AG09319 (cell line): ENCODE data around the gene CPA5.

Experiments
- DNase-seq: peaks from one replicate; pipeline ENCODE4 v3.0.0-alpha.2; 2010; ENCODE audit warnings: low read depth; ENCODE audit errors: extremely low read depth
- TF ChIP-seq, protein P1 (sequence below): IDR thresholded peaks from 2 replicates; pipeline ENCODE4 v1.5.1; 2011; ENCODE audit warnings: low read depth, mild to moderate bottlenecking, inconsistent platforms, low read length, moderate library complexity

CPA5 gene

DNA sequence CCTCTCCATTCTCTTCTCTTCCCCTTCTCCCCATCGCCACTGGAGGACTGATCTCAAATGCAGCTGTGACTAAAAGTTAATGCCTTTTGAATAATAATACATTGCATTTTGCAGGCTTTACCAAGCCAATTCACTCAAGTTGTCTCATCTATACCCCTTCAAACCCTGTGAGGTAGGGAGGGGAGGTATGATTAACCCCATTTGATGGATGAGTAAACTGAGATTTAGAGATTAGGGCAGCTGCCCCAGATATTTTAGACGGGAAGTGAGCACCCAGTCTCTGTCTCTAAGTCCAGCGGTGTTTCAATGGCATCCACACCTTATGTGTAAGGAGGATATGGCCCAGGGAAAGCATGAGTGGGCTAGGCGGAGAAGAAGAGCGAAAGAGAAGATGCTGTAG, 1.1 kb downstream of the CPA5 start:
- TF ChIP-seq, protein P1, sequence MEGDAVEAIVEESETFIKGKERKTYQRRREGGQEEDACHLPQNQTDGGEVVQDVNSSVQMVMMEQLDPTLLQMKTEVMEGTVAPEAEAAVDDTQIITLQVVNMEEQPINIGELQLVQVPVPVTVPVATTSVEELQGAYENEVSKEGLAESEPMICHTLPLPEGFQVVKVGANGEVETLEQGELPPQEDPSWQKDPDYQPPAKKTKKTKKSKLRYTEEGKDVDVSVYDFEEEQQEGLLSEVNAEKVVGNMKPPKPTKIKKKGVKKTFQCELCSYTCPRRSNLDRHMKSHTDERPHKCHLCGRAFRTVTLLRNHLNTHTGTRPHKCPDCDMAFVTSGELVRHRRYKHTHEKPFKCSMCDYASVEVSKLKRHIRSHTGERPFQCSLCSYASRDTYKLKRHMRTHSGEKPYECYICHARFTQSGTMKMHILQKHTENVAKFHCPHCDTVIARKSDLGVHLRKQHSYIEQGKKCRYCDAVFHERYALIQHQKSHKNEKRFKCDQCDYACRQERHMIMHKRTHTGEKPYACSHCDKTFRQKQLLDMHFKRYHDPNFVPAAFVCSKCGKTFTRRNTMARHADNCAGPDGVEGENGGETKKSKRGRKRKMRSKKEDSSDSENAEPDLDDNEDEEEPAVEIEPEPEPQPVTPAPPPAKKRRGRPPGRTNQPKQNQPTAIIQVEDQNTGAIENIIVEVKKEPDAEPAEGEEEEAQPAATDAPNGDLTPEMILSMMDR: no peak
- DNase-seq: no peak

DNA sequence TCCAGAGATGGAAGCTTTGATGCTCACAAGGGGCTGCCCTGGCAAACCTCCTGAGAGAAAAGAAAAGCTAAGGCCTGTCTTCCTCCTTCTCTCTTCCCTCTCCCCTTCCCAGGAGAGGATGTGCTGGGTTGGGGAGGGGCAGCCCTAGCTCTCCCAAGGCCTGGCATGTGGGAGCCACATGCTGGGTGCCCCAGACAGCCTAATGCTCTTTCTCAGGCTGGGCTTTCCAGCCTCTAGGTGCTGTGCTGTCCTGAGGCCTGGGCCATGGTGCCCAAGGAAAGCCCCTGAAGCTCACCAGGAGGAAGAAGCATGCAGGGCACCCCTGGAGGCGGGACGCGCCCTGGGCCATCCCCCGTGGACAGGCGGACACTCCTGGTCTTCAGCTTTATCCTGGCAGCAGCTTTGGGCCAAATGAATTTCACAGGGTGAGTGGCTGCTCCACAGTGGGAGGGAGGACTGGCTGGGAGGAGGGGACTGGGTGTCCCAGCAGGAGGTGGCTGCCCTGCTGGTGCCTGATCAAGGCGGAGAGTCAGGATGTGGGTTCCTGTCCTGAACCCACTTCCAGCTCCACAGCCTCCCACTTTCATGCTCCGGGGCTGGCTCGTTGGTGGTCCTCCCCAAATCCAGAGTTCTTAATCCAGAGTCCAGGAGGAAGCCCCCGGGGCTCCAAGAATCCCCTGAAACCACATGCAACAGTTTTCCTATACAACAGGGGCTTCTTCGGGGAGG, 1.7 kb downstream of the CPA5 start:
- DNase-seq: no peak
- TF ChIP-seq, protein P1: no peak

DNA sequence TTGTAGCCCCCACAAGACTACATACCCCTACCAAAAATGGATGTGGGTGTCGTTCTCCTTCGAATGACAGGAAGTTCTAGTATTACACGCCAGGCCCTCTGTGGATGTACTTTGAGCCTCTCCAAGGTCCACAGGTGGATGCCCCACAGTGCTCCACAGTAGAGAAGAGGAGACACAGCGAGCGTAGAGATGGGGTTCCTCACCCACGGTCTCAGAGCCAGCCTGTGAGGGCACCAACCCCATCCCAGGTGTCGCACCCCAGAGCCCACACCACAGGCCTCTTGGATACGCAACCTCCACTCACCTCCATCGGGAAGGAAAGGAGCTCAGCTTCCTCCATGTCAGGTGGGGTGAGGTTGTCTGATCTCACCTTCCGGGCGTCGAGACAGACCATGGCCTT, 2.3 kb downstream of the CPA5 start:
- DNase-seq: no peak
- TF ChIP-seq, protein P1: no peak

DNA sequence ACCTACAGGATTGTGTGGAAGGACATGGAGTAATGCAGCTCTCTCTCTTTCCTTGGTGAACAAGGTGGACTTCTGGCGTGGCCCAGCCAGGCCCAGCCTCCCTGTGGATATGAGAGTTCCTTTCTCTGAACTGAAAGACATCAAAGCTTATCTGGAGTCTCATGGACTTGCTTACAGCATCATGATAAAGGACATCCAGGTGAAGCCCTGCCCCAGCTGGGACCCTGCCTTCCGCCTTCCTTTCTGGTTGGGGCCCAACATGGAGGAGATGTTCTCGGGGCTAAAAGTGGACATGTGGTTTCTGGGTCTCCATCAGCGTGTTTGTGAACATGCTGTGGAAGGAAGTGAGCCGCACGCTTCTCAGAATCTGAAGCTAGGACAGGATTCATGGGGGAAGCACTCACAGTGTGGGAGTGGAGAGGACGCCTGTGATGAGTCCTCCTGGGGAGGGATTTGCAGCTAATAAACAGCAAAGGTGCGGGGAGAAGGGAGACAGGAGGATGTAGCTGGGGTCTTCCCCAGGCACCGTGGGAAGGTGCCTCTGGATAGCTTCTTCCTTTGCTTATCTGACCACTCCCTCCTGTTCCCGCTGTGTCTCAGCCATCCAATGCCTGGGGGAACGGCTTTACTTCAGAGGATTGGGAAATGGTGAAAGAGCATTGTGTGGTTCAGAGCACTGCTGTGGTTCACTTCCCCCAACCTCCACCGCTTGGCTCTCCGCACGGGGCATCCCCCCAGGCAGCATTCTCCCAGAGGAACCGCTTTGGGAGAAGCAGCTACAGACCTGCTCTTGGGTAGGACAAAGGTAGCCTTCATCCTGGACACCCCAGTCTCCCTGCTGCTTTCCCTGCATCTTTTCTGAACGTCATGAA, 5.5 kb downstream of the CPA5 start:
- no peak for DNase-seq

DNA sequence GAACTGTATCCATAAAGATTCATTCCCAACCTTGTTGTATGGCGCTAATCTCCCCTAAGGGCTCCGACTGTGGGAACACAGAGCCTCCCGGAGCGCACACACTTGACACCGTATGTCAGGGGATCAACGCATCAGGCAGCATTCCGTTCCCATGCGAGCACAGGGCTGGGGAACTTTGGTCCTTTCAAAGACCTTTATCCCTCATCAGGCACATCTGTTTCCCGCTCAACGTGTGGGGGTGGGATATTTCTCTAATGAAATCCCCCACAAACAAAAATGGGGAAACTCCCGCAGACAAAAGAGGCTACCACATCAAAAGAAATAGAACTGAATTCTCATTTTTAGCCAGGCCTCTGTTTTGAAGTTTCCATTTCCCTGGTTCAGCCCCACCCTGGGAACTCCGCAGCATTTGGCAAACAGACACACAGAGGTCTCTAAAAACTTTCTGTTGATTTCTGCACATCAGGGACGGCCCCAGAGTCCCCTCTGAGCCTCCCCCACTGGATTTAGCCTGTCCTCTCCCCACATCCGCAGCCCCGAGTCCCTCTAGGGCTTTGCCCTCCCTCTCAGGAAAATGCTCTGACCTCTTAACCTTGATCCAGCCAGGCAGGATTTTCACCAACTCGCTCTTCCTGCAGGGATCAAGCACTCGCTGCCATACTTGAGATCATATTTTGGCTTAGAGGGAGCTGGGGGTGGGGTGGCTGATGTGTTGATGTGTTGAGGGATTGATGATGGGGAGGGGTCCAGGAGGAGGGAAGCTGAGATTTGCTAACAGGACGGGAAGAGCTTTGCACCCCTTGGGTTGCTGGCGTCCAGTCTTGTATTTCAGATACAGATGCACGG, 6.6 kb downstream of the CPA5 start:
- DNase-seq: no peak
- TF ChIP-seq, protein P1: no peak

More for the DNA sequence above, 5.5 kb downstream of the CPA5 start:
- TF ChIP-seq, protein P1: no peak

DNA sequence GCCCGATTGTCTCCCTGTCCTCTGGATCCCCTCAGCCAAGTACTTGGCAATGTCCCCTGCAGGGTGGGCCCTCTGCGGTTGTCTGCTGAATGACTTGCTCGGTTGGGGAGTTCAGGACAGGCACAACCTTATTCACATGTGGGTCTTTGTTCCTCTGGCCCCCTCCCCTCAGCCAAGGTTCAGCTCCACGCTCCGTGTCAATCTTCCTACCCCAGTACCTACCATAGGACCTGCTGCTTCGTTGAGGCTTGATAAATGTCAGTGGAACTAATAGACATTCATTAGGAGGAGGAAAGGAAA, 7.1 kb downstream of the CPA5 start:
- no peak for DNase-seq
- TF ChIP-seq, protein P1: no peak
